ENCODE measurements around the gene ADAMTS17. TPM values are rescaled to one million over a fixed set of nuclear protein-coding genes. Genes with fewer than 3 reads are reported as not detected.

The ADAMTS17 gene
- total and polyA plus RNA-seq, 2 experiments from 2014 or later, result 3.7 to 4.4 TPM

DNA sequence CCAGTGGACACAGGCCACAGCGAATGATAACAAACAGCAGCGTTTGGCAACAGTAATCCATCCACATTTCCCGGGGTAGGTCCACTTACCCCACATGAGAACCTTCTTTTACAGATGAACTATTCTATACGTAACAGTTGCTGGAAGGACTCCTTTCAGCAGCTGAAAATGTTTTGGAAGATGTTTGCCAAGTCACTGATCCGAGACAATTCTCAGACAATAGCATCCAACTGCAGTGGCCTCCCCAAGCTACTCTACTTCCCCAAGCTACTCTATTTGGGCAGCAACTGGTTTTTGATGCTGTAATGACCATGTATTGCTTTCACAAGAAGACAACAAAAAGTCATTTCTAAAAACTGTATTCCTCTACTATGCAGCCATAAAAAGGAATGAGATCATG lies 87.5 kb downstream of the ADAMTS17 start:
- Histone ChIP-seq H3K9me3 (ENCODE audit: low read depth) (no peaks in the 10 kb centered on the region), H4K20me1 (ENCODE audit: insufficient read depth, poor library complexity, severe bottlenecking) (no peaks in the 10 kb centered on the region), H3K4me3 (no peak overlapping the region), H2AFZ (no peak overlapping the region), H3K27me3 (no peaks in the 10 kb centered on the region), H3K4me2 (no peak overlapping the region), H3K79me2 (no peaks in the 10 kb centered on the region), H3K4me1 (ENCODE audit: insufficient read depth) (no peaks in the 10 kb centered on the region), H3K9me2 (replicated peaks; ENCODE audit: insufficient read depth) (no peaks in the 10 kb centered on the region), H3K27ac (no peak overlapping the region), H3K36me3 (replicated peaks; ENCODE audit: insufficient read depth, low read depth) (no peaks in the 10 kb centered on the region)
- 73% methylated on average over 5 of the region's 5 CpGs for WGBS (ENCODE audit: low lambda C conversion rate, missing lambda C conversion rate)
- no peak for TF ChIP-seq EZH2 (IDR thresholded peaks at IDR 0.05; ENCODE audit: borderline replicate concordance)
- TF ChIP-seq, protein P1, sequence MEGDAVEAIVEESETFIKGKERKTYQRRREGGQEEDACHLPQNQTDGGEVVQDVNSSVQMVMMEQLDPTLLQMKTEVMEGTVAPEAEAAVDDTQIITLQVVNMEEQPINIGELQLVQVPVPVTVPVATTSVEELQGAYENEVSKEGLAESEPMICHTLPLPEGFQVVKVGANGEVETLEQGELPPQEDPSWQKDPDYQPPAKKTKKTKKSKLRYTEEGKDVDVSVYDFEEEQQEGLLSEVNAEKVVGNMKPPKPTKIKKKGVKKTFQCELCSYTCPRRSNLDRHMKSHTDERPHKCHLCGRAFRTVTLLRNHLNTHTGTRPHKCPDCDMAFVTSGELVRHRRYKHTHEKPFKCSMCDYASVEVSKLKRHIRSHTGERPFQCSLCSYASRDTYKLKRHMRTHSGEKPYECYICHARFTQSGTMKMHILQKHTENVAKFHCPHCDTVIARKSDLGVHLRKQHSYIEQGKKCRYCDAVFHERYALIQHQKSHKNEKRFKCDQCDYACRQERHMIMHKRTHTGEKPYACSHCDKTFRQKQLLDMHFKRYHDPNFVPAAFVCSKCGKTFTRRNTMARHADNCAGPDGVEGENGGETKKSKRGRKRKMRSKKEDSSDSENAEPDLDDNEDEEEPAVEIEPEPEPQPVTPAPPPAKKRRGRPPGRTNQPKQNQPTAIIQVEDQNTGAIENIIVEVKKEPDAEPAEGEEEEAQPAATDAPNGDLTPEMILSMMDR (IDR thresholded peaks at IDR 0.05; ENCODE audit: poor library complexity), result no peak
- TF ChIP-seq EZH2phosphoT487 (IDR thresholded peaks at IDR 0.05; ENCODE audit: low read depth, severe bottlenecking, unreplicated experiment), result no peak
- no peak for DNase-seq (ENCODE audit: low spot score)

DNA sequence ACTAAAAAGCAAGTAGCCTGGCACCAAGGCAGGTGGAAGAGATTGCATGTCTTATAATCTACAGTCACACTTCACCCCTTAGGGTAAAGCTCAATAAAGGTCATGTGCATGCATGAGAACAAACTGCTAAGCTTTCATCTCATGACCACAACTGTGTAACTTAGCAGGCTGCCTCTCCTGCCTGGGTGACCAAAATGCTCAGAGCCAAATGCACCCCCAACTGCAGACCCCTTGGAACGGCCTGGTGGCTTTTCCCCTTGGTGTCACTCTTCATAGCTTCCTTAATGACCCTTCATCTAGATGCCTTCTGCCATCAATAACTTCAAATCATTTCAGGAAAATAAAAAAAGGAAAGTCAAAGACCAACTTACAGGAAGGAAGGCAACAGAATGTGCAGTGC lies 88.1 kb downstream of the ADAMTS17 start:
- H3K79me2 ChIP-seq, result no peaks in the 10 kb centered on the region
- H3K4me1 ChIP-seq (ENCODE audit: insufficient read depth), result no peaks in the 10 kb centered on the region
- H3K36me3 ChIP-seq (replicated peaks; ENCODE audit: insufficient read depth, low read depth), result no peaks in the 10 kb centered on the region
- H3K9me2 ChIP-seq (replicated peaks; ENCODE audit: insufficient read depth), result no peaks in the 10 kb centered on the region
- no peak overlapping the region for H3K4me2 ChIP-seq
- H4K20me1 ChIP-seq (ENCODE audit: insufficient read depth, poor library complexity, severe bottlenecking), result no peaks in the 10 kb centered on the region
- DNase-seq (ENCODE audit: low spot score), result no peak
- no peak overlapping the region for H3K4me3 ChIP-seq
- H3K27ac ChIP-seq, result no peak overlapping the region
- TF ChIP-seq EZH2 (IDR thresholded peaks at IDR 0.05; ENCODE audit: borderline replicate concordance) (no peak), EZH2phosphoT487 (IDR thresholded peaks at IDR 0.05; ENCODE audit: low read depth, severe bottlenecking, unreplicated experiment) (no peak)
- TF ChIP-seq, protein P1 (IDR thresholded peaks at IDR 0.05; ENCODE audit: poor library complexity), result no peak
- WGBS (ENCODE audit: low lambda C conversion rate, missing lambda C conversion rate), result 81% methylated on average over 1 of the region's 1 CpG
- no peaks in the 10 kb centered on the region for H3K27me3 ChIP-seq
- no peak overlapping the region for H2AFZ ChIP-seq
- H3K9me3 ChIP-seq (ENCODE audit: low read depth), result no peaks in the 10 kb centered on the region

GRCh38 chr15:100252779-100253417 lies 88.9 kb downstream of the ADAMTS17 start:
- Histone ChIP-seq H3K4me2 (no peak overlapping the region), H3K79me2 (no peaks in the 10 kb centered on the region), H3K36me3 (replicated peaks; ENCODE audit: insufficient read depth, low read depth) (no peaks in the 10 kb centered on the region), H3K27ac (no peak overlapping the region), H3K9me2 (replicated peaks; ENCODE audit: insufficient read depth) (no peaks in the 10 kb centered on the region), H3K4me3 (no peak overlapping the region), H2AFZ (no peak overlapping the region), H3K9me3 (ENCODE audit: low read depth) (no peaks in the 10 kb centered on the region), H3K4me1 (ENCODE audit: insufficient read depth) (no peaks in the 10 kb centered on the region), H3K27me3 (no peaks in the 10 kb centered on the region), H4K20me1 (ENCODE audit: insufficient read depth, poor library complexity, severe bottlenecking) (no peaks in the 10 kb centered on the region)
- DNase-seq (ENCODE audit: low spot score), result no peak
- TF ChIP-seq EZH2 (IDR thresholded peaks at IDR 0.05; ENCODE audit: borderline replicate concordance), result no peak
- TF ChIP-seq, protein P1 (IDR thresholded peaks at IDR 0.05; ENCODE audit: poor library complexity), result no peak
- WGBS (ENCODE audit: low lambda C conversion rate, missing lambda C conversion rate), result 90% methylated on average over 9 of the region's 9 CpGs

Data from hepatocyte (in vitro differentiated cells).